ENCODE results near the gene GLIPR2. TPM values are rescaled to one million over a fixed set of nuclear protein-coding genes. Genes with fewer than 3 reads are reported as not detected.
"Not testable (repeated sequence)": the region's sequence is repeated elsewhere in the genome, so short reads cannot be mapped to it uniquely, and the experiment has no call there.

The GLIPR2 gene
- total and polyA plus RNA-seq, 2 experiments from 2014 or later = 5.1 to 5.7 TPM

GRCh38 chr9:36129139-36129538, 7.4 kb upstream of the GLIPR2 start (continued):
- TF ChIP-seq POLR2AphosphoS5 (IDR thresholded peaks at IDR 0.05; ENCODE audit: low read depth) (no peak), ETS1 (IDR thresholded peaks at IDR 0.05) (no peak), EZH2 (IDR thresholded peaks at IDR 0.05; ENCODE audit: low read depth, unreplicated experiment) (no peak), NANOG (IDR thresholded peaks at IDR 0.05; ENCODE audit: borderline replicate concordance) (no peak)

GRCh38 chr9:36131666-36132065, 4.9 kb upstream of the GLIPR2 start:
- H3K36me3 ChIP-seq (ENCODE audit: insufficient read depth); H3K27ac ChIP-seq (ENCODE audit: low read depth); H4K20me1 ChIP-seq (replicated peaks; ENCODE audit: insufficient read depth); H3K9me2 ChIP-seq (ENCODE audit: insufficient read depth); DNase-seq (ENCODE audit: low spot score); H3K9me3 Mint-ChIP-seq; H3K27ac Mint-ChIP-seq; H2AFZ ChIP-seq; ATAC-seq; H3K4me3 Mint-ChIP-seq; H3F3A ChIP-seq (replicated peaks; ENCODE audit: low read depth); H3K79me2 ChIP-seq (replicated peaks; ENCODE audit: insufficient read depth); H3K36me3 Mint-ChIP-seq (ENCODE audit: low read depth): not testable (repeated sequence)
- Histone ChIP-seq H3K4me2 (0 out of 2 replicates have a peak overlapping the region, but pooled peaks have one; percentile 72), H3K27me3 (ENCODE audit: insufficient read depth) (peaks cover 52% of the 10 kb centered on the region), H3K4me3 (peak overlapping the region; percentile 36; the same call in 1 of the 2 replicates), H3K4me1 (ENCODE audit: insufficient read depth) (peaks cover 19% of the 10 kb centered on the region)
- Mint-ChIP-seq H3K27me3 (ENCODE audit: insufficient read depth, low read depth, poor library complexity) (peaks cover 40% of the 10 kb centered on the region), H3K4me1 (peaks cover 19% of the 10 kb centered on the region)

GRCh38 chr9:36132086-36132485, 4.4 kb upstream of the GLIPR2 start:
- peak overlapping the region; percentile 72 for H3K4me2 ChIP-seq
- H3K27me3 ChIP-seq (ENCODE audit: insufficient read depth) = peaks cover 56% of the 10 kb centered on the region
- ATAC-seq = no peak
- no peak overlapping the region for H3K27ac ChIP-seq (ENCODE audit: low read depth)
- H2AFZ ChIP-seq = 0 out of 2 replicates have a peak overlapping the region, but pooled peaks have one; percentile 80
- TF ChIP-seq EZH2phosphoT487 (IDR thresholded peaks at IDR 0.05; ENCODE audit: unreplicated experiment) (no peak), ZNF331 (CRISPR knock-in tag; IDR thresholded peaks at IDR 0.05; ENCODE audit: low read depth) (no peak), CREB1 (CRISPR knock-in tag; IDR thresholded peaks at IDR 0.05; ENCODE audit: low read depth) (no peak), ETS1 (IDR thresholded peaks at IDR 0.05) (no peak), NANOG (IDR thresholded peaks at IDR 0.05; ENCODE audit: borderline replicate concordance) (no peak)
- no peaks in the 10 kb centered on the region for H3K36me3 ChIP-seq (ENCODE audit: insufficient read depth)
- H3K27me3 Mint-ChIP-seq (ENCODE audit: insufficient read depth, low read depth, poor library complexity) = peaks cover 42% of the 10 kb centered on the region
- peak overlapping the region; percentile 6; the same call in 1 of the 3 replicates for H3K4me3 Mint-ChIP-seq
- H3K4me3 ChIP-seq = peak overlapping the region; percentile 36; the same call in 1 of the 2 replicates
- H4K20me1 ChIP-seq (replicated peaks; ENCODE audit: insufficient read depth) = no peaks in the 10 kb centered on the region; the same call in 1 of the 2 replicates
- peaks cover 20% of the 10 kb centered on the region for H3K4me1 Mint-ChIP-seq
- DNase-seq (ENCODE audit: low spot score) = no peak
- no peaks in the 10 kb centered on the region; the same call in 2 of the 3 replicates for H3K9me3 Mint-ChIP-seq
- peaks cover 21% of the 10 kb centered on the region for H3K4me1 ChIP-seq (ENCODE audit: insufficient read depth)
- H3K9me2 ChIP-seq (ENCODE audit: insufficient read depth) = no peaks in the 10 kb centered on the region
- H3F3A ChIP-seq (replicated peaks; ENCODE audit: low read depth) = peaks cover 7% of the 10 kb centered on the region; the same call in 1 of the 2 replicates
- H3K27ac Mint-ChIP-seq = no peak overlapping the region
- no peaks in the 10 kb centered on the region for H3K79me2 ChIP-seq (replicated peaks; ENCODE audit: insufficient read depth)
- H3K36me3 Mint-ChIP-seq (ENCODE audit: low read depth) = no peaks in the 10 kb centered on the region

Data from GM23338 (cell line).